K562 (cell line): Measurements from ENCODE around the gene MPND. TPM values are rescaled to one million over a fixed set of nuclear protein-coding genes. Genes with fewer than 3 reads are reported as not detected.

Source experiments
- BRD4 ChIP-seq: fragments of 200-600 bp; sonication (generic); IDR thresholded peaks from 2 replicates; pipeline ENCODE4 v1.6.1; 2017; ENCODE audit warnings: inconsistent platforms
- CBX1 ChIP-seq: sonication (generic); IDR thresholded peaks from 2 replicates; pipeline ENCODE4 v1.6.1; 2016; ENCODE audit warnings: antibody characterized with exemption, low read depth, mild to moderate bottlenecking
- ETV6 ChIP-seq, 3 experiments: fragments of 150-350 bp in 1 of 3; sonication (generic) in 1 of 3; formaldehyde crosslinking in 1 of 3; IDR thresholded peaks; 2 replicates each; pipeline versions ENCODE4 v1.6.1 to v1.8.0; 2014 to 2022; ENCODE audit warnings: borderline replicate concordance in 2 of 3, low read depth in 2 of 3, antibody characterized with exemption in 1 of 3, low read length in 1 of 3, mild to moderate bottlenecking in 1 of 3, missing genetic modification reagents in 1 of 3
- HDAC8 ChIP-seq: fragments of 450-650 bp; IDR thresholded peaks from 2 replicates; pipeline ENCODE4 v1.6.1; 2016; ENCODE audit warnings: mild to moderate bottlenecking, missing genetic modification characterization, moderate library complexity, missing compliant biosample characterization
- ILK ChIP-seq: fragments of 450-650 bp; IDR thresholded peaks from 2 replicates; pipeline ENCODE4 v1.6.1; 2016; ENCODE audit warnings: missing genetic modification characterization, low read depth, mild to moderate bottlenecking, missing compliant biosample characterization, moderate library complexity, borderline replicate concordance
- MAFG ChIP-seq: fragments of 450-650 bp; conservative IDR thresholded peaks from 2 replicates; pipeline ENCODE4 v1.6.1; 2016; ENCODE audit warnings: missing genetic modification characterization, missing compliant biosample characterization
- NFIC ChIP-seq: fragments of 450-650 bp; IDR thresholded peaks from 2 replicates; pipeline ENCODE4 v1.6.1; 2017; ENCODE audit warnings: mild to moderate bottlenecking, inconsistent platforms
- SUPT5H ChIP-seq: fragments of 450-650 bp; IDR thresholded peaks from 2 replicates; pipeline ENCODE4 v1.6.1; 2016
- TEAD4 ChIP-seq, 2 experiments: sonication (generic) in 1 of 2; formaldehyde crosslinking in 1 of 2; IDR thresholded peaks; 2 replicates each; pipeline versions ENCODE4 v1.6.1 to v1.8.0; 2012 to 2022; ENCODE audit warnings: borderline replicate concordance in 1 of 2, inconsistent platforms in 1 of 2, low read length in 1 of 2, mild to moderate bottlenecking in 1 of 2, missing genetic modification reagents in 1 of 2
- ZNF253 ChIP-seq: fragments of 250-450 bp; sonication (Bioruptor Pico); conservative IDR thresholded peaks from 2 replicates; pipeline ENCODE4 v1.6.1; 2021; ENCODE audit warnings: mild to moderate bottlenecking
- ZNF507 ChIP-seq: conservative IDR thresholded peaks from 2 replicates; pipeline ENCODE4 v1.6.1; 2017; ENCODE audit warnings: missing genetic modification characterization, missing compliant biosample characterization
- ZNF780A ChIP-seq: fragments of 250-450 bp; sonication (Bioruptor Pico); IDR thresholded peaks from 2 replicates; pipeline ENCODE4 v1.5.0; 2021; ENCODE audit warnings: mild to moderate bottlenecking
- polyA plus RNA-seq, 8 experiments: library from polyadenylated mRNA; depleted of rRNA in 4 of 8; stranded (reverse) in 5 of 8; unstranded in 3 of 8; fragments of >200 nt; fragmentation: Nextera tagmentation in 2 of 8; fragmentation: Illumina TruSeq in 1 of 8; extraction: Ambion mirVana in 2 of 8; extraction: Trizol in 1 of 8; gene quantifications; 2 replicates each; pipeline versions ENCODE4 v1.2.1 to v1.2.3, GENCODE V29; 2011 to 2014; ENCODE audit warnings: inconsistent platforms in 1 of 8, missing spikeins in 1 of 8
- total RNA-seq, 7 experiments: library from RNA; depleted of rRNA in 6 of 7; stranded (reverse); fragments of >200 nt in 6 of 7; fragmentation: Illumina TruSeq in 2 of 7; extraction: Trizol in 2 of 7; gene quantifications; 2 replicates each; pipeline versions ENCODE4 v1.2.1 to v1.2.3, GENCODE V29; 2011 to 2021; ENCODE audit warnings: low replicate concordance in 1 of 7
- TF ChIP-seq, protein P1 (sequence below): fragments of 450-650 bp; formaldehyde crosslinking; IDR thresholded peaks from 2 replicates; pipeline ENCODE4 v1.4.0; 2020; ENCODE audit warnings: mild to moderate bottlenecking, moderate library complexity
- TF ChIP-seq, protein P2 (sequence below): fragments of 250-450 bp; sonication (Bioruptor Pico); IDR thresholded peaks from 2 replicates; pipeline ENCODE4 v1.5.0; 2021; ENCODE audit warnings: mild to moderate bottlenecking, moderate library complexity
- TF ChIP-seq, protein P3 (sequence below): fragments of 450-650 bp; formaldehyde crosslinking; IDR thresholded peaks from 2 replicates; pipeline ENCODE4 v1.4.0; 2020; ENCODE audit warnings: mild to moderate bottlenecking, moderate library complexity
- TF ChIP-seq, protein P4 (sequence below): fragments of 450-650 bp; formaldehyde crosslinking; conservative IDR thresholded peaks from 2 replicates; pipeline ENCODE4 v1.4.0; 2022; ENCODE audit warnings: mild to moderate bottlenecking, missing genetic modification characterization
- TF ChIP-seq, protein P5 (sequence below): fragments of 250-450 bp; sonication (Bioruptor Pico); IDR thresholded peaks from 2 replicates; pipeline ENCODE4 v1.8.0; 2022; ENCODE audit warnings: inconsistent platforms

Gene MPND
- total and polyA plus RNA-seq, 9 of the 15 experiments (the other 6 are each of a cell fraction or from before 2014, with no cell fraction given), result 0.25 to 14.0 (median 3.9) TPM

DNA sequence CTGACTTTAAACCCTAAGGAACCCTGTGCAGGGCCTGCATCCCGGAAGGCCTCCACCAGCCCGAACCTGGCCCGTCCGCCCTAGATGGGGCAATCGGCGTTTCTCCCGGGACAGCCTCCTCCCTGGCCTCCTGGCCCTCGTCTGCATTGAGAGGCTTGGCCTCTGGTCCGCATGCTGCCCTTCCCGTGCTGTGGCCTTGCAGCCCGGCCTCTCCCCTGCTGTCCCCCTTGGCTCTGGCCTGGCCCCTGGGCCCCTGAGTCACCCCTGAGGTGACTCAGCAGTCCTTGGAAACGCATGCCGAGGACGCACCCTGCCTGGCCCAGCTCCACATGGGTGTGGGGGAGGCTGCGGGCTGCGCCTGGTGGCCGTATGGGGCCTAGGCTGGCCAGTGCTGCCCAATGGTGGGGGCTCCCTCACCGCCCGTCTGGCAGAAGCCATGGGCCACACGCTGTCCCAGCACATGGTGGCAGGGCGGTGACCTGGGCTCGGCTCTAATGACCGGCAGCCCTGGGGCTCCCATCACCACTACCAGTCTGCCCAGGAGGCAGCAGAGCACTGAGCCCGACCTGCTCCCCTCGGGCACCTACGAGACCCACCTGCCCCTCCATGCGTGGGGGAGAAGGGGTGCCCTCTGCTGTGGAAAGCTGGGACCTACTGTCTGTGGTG, 31.3 kb downstream of the MPND start (continued):
- TF ChIP-seq MAFG (peak; percentile 99), NFIC (peak; percentile 79), ETV6 (IDR thresholded peaks at IDR 0.05; ENCODE audit: borderline replicate concordance in 1 of 2, low read depth in 2 of 2, low read length in 1 of 2) (no peak), ETV6 (CRISPR knock-in tag; IDR thresholded peaks at IDR 0.05; ENCODE audit: borderline replicate concordance) (peak; percentile 43; the same call in 1 of the 2 replicates), HDAC8 (tag) (peak; percentile 92), ZNF780A (no peak; the same call in 1 of the 2 replicates), ZNF253 (CRISPR knock-in tag) (no peak), ZNF507 (no peak), ILK (tag) (no peak), SUPT5H (peak; percentile 58; the same call in 1 of the 2 replicates), CBX1 (peak; percentile 90; the same call in 1 of the 2 replicates), TEAD4 (IDR thresholded peaks at IDR 0.05; ENCODE audit: low read length) (peak; percentile 71), TEAD4 (CRISPR knock-in tag; IDR thresholded peaks at IDR 0.05; ENCODE audit: borderline replicate concordance) (peak; percentile 71; the same call in 1 of the 2 replicates), BRD4 (peak; percentile 0; the same call in 1 of the 2 replicates)
- TF ChIP-seq, protein P1, sequence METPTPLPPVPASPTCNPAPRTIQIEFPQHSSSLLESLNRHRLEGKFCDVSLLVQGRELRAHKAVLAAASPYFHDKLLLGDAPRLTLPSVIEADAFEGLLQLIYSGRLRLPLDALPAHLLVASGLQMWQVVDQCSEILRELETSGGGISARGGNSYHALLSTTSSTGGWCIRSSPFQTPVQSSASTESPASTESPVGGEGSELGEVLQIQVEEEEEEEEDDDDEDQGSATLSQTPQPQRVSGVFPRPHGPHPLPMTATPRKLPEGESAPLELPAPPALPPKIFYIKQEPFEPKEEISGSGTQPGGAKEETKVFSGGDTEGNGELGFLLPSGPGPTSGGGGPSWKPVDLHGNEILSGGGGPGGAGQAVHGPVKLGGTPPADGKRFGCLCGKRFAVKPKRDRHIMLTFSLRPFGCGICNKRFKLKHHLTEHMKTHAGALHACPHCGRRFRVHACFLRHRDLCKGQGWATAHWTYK (CRISPR knock-in tag), result peak; percentile 95
- TF ChIP-seq, protein P2, sequence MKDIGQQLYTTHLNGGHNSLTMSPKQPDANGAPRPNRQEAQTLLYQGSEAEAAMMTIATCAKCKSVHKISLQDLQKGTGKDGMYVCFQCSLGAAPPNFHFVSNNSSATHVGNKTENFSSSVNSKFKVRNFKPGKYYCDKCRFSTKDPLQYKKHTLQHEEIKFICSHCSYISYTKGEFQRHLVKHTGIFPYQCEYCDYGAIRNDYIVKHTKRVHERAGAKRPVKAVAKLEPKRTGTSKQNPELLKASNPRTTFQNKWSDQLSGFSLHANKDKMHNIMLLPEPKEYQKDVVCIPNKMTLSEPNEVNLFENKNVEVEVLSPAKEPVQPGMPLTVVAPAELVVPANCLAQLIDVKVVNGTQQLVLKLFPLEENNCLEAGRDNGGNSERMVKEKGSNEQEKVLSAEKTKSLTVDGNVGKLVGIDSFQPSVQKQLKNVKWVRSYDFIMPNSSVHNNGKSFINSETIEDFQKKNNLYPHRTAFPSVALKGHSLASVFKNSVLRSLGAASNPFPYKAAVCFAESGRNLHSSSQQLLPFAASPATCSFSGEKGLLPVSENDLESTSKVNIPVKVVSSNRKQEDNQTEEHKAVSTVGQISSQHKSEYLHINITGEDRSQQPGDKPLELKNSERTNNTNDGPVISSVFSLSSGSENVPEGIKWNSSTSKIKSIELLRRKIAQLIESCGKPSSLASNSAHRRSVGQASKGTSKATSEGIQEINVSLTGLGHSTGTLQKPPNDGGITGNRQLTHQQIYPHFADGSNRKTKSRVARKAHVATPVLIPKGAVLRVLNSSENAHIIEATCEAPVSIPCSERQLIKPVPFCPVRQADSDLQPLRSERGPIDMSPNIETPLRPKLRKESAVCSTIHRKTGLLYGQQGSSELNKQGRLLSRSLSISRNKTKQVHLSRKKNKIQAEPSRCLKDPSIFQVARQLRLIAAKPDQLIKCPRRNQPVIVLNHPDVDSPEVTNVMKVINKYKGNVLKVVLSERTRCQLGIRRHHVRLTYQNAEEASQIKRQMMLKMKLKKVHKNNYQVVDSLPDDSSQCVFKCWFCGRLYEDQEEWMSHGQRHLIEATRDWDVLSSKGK (CRISPR knock-in tag), result no peak
- TF ChIP-seq, protein P3, sequence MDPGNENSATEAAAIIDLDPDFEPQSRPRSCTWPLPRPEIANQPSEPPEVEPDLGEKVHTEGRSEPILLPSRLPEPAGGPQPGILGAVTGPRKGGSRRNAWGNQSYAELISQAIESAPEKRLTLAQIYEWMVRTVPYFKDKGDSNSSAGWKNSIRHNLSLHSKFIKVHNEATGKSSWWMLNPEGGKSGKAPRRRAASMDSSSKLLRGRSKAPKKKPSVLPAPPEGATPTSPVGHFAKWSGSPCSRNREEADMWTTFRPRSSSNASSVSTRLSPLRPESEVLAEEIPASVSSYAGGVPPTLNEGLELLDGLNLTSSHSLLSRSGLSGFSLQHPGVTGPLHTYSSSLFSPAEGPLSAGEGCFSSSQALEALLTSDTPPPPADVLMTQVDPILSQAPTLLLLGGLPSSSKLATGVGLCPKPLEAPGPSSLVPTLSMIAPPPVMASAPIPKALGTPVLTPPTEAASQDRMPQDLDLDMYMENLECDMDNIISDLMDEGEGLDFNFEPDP (CRISPR knock-in tag), result no peak
- TF ChIP-seq, protein P4, sequence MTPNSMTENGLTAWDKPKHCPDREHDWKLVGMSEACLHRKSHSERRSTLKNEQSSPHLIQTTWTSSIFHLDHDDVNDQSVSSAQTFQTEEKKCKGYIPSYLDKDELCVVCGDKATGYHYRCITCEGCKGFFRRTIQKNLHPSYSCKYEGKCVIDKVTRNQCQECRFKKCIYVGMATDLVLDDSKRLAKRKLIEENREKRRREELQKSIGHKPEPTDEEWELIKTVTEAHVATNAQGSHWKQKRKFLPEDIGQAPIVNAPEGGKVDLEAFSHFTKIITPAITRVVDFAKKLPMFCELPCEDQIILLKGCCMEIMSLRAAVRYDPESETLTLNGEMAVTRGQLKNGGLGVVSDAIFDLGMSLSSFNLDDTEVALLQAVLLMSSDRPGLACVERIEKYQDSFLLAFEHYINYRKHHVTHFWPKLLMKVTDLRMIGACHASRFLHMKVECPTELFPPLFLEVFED (CRISPR knock-in tag), result peak; percentile 83; the same call in 1 of the 2 replicates
- TF ChIP-seq, protein P5, sequence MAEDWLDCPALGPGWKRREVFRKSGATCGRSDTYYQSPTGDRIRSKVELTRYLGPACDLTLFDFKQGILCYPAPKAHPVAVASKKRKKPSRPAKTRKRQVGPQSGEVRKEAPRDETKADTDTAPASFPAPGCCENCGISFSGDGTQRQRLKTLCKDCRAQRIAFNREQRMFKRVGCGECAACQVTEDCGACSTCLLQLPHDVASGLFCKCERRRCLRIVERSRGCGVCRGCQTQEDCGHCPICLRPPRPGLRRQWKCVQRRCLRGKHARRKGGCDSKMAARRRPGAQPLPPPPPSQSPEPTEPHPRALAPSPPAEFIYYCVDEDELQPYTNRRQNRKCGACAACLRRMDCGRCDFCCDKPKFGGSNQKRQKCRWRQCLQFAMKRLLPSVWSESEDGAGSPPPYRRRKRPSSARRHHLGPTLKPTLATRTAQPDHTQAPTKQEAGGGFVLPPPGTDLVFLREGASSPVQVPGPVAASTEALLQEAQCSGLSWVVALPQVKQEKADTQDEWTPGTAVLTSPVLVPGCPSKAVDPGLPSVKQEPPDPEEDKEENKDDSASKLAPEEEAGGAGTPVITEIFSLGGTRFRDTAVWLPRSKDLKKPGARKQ (CRISPR knock-in tag), result no peak
